Mammary epithelial cell (primary cell): ENCODE data around the gene PRIMA1.

Experiments
- EZH2 ChIP-seq: IDR thresholded peaks from 2 replicates; pipeline ENCODE4 v1.6.1; 2012; ENCODE audit warnings: low read length, inconsistent platforms, borderline replicate concordance
- TF ChIP-seq, protein P1 (sequence below), 2 donors: IDR thresholded peaks in 1 of 2; conservative IDR thresholded peaks in 1 of 2; 2 replicates each; pipeline ENCODE4 v1.5.1; 2011 to 2012; ENCODE audit warnings: inconsistent platforms in 2 of 2, low read length in 2 of 2, mild to moderate bottlenecking in 2 of 2, control low read depth in 1 of 2, low read depth in 1 of 2; ENCODE audit not compliant: insufficient read depth in 1 of 2; ENCODE audit errors: extremely low read depth in 1 of 2

DNA sequence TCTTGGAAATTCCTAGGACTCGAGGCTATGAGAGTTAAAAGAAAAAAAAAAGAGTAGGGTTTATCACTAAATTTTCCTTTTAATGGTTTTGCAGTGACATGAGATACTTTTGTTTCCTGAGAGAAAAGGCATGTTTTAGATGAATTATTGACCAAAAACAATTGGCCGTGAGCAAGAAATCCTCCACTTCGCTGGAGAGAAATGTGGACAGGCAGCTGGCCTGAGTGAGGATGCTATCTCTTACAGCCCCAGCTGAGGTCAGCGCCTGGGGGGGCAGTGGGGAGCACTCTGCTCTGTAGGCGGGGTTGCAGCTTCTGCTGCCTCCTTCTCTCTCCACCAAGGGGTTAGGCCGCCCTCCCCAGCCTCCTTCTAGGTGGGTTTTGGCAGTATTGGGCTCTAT is 54.7 kb downstream of the PRIMA1 start:
- TF ChIP-seq, protein P1, sequence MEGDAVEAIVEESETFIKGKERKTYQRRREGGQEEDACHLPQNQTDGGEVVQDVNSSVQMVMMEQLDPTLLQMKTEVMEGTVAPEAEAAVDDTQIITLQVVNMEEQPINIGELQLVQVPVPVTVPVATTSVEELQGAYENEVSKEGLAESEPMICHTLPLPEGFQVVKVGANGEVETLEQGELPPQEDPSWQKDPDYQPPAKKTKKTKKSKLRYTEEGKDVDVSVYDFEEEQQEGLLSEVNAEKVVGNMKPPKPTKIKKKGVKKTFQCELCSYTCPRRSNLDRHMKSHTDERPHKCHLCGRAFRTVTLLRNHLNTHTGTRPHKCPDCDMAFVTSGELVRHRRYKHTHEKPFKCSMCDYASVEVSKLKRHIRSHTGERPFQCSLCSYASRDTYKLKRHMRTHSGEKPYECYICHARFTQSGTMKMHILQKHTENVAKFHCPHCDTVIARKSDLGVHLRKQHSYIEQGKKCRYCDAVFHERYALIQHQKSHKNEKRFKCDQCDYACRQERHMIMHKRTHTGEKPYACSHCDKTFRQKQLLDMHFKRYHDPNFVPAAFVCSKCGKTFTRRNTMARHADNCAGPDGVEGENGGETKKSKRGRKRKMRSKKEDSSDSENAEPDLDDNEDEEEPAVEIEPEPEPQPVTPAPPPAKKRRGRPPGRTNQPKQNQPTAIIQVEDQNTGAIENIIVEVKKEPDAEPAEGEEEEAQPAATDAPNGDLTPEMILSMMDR (conservative IDR thresholded peaks at IDR 0.05 in 1 of 2, IDR thresholded peaks at IDR 0.05 in 1 of 2; ENCODE audit: extremely low read depth in 1 of 2, insufficient read depth in 1 of 2, low read depth in 1 of 2, low read length in 2 of 2): no peak
- no peak for TF ChIP-seq EZH2
